ENCODE results near the gene MMP19. TPM values are rescaled to one million over a fixed set of nuclear protein-coding genes. Genes with fewer than 3 reads are reported as not detected.

The MMP19 gene
- total RNA-seq, 2 donors from 2014 or later = 0.40 to 2.1 TPM

- Histone ChIP-seq H3K9me3 (ENCODE audit: control insufficient read depth, low read length) (no peaks in the 10 kb centered on the region), H3K27ac (ENCODE audit: low read depth, low read length) (no peak overlapping the region), H3K9ac (ENCODE audit: extremely low read depth, low read length, poor library complexity, severe bottlenecking) (no peak overlapping the region), H3K36me3 (ENCODE audit: control insufficient read depth, insufficient read depth, low read length) (no peaks in the 10 kb centered on the region), H3K4me3 (ENCODE audit: low read length) (no peak overlapping the region), H3K4me1 (ENCODE audit: control insufficient read depth, insufficient read depth, low read length) (peaks cover 8% of the 10 kb centered on the region), H3K27me3 (ENCODE audit: control insufficient read depth, insufficient read depth, low read length, poor library complexity, severe bottlenecking) (no peaks in the 10 kb centered on the region)
- no peak for DNase-seq
- TF ChIP-seq CTCF (conservative IDR thresholded peaks at IDR 0.05) = no peak
- 92% methylated on average over 1 of the region's 1 CpG; no CpG with 5 or more reads in 1 of the 2 experiments for WGBS, 2 experiments (ENCODE audit: insufficient coverage in 1 of 2, insufficient read length in 1 of 2)
- H3K4me3 Mint-ChIP-seq = no peak overlapping the region
- peaks cover 9% of the 10 kb centered on the region for H3K4me1 Mint-ChIP-seq
- peaks cover 8% of the 10 kb centered on the region for H3K27me3 Mint-ChIP-seq (ENCODE audit: insufficient read depth)
- H3K9me3 Mint-ChIP-seq = no peaks in the 10 kb centered on the region
- H3K27ac Mint-ChIP-seq = no peak overlapping the region
- H3K36me3 Mint-ChIP-seq (ENCODE audit: low read depth) = no peaks in the 10 kb centered on the region
Observed at GRCh38 chr12:55850401-55850800, 7.7 kb upstream of the MMP19 start.

GRCh38 chr12:55849616-55850343 lies 7.0 kb upstream of the MMP19 start:
- Mint-ChIP-seq H3K4me1 (peaks cover 9% of the 10 kb centered on the region), H3K27me3 (ENCODE audit: insufficient read depth) (peaks cover 8% of the 10 kb centered on the region), H3K27ac (no peak overlapping the region), H3K36me3 (ENCODE audit: low read depth) (no peaks in the 10 kb centered on the region), H3K4me3 (no peak overlapping the region), H3K9me3 (no peaks in the 10 kb centered on the region)
- no peak for TF ChIP-seq CTCF (conservative IDR thresholded peaks at IDR 0.05)
- peaks cover 8% of the 10 kb centered on the region for H3K4me1 ChIP-seq (ENCODE audit: control insufficient read depth, insufficient read depth, low read length)
- H3K36me3 ChIP-seq (ENCODE audit: control insufficient read depth, insufficient read depth, low read length) = no peaks in the 10 kb centered on the region
- H3K27me3 ChIP-seq (ENCODE audit: control insufficient read depth, insufficient read depth, low read length, poor library complexity, severe bottlenecking) = no peaks in the 10 kb centered on the region
- 90 to 92% methylated on average over 6 to 7 of the region's 7 CpGs for whole genome bisulfite sequencing, 2 experiments (ENCODE audit: insufficient coverage in 1 of 2, insufficient read length in 1 of 2)
- no peaks in the 10 kb centered on the region for H3K9me3 ChIP-seq (ENCODE audit: control insufficient read depth, low read length)
- no peak overlapping the region for H3K9ac ChIP-seq (ENCODE audit: extremely low read depth, low read length, poor library complexity, severe bottlenecking)
- no peak overlapping the region for H3K4me3 ChIP-seq (ENCODE audit: low read length)
- H3K27ac ChIP-seq (ENCODE audit: low read depth, low read length) = no peak overlapping the region
- no peak for DNase-seq

GRCh38 chr12:55847603-55848291 lies 5.0 kb upstream of the MMP19 start:
- DNase-seq = no peak
- WGBS, 2 experiments (ENCODE audit: insufficient coverage in 1 of 2, insufficient read length in 1 of 2) = 90 to 92% methylated on average over 2 to 6 of the region's 6 CpGs
- Histone ChIP-seq H3K4me3 (ENCODE audit: low read length) (no peak overlapping the region), H3K36me3 (ENCODE audit: control insufficient read depth, insufficient read depth, low read length) (no peaks in the 10 kb centered on the region), H3K9ac (ENCODE audit: extremely low read depth, low read length, poor library complexity, severe bottlenecking) (no peak overlapping the region), H3K27ac (ENCODE audit: low read depth, low read length) (no peak overlapping the region), H3K27me3 (ENCODE audit: control insufficient read depth, insufficient read depth, low read length, poor library complexity, severe bottlenecking) (no peaks in the 10 kb centered on the region), H3K9me3 (ENCODE audit: control insufficient read depth, low read length) (no peaks in the 10 kb centered on the region), H3K4me1 (ENCODE audit: control insufficient read depth, insufficient read depth, low read length) (peaks cover 11% of the 10 kb centered on the region)
- no peaks in the 10 kb centered on the region for H3K9me3 Mint-ChIP-seq
- H3K4me1 Mint-ChIP-seq = peaks cover 13% of the 10 kb centered on the region
- peaks cover 8% of the 10 kb centered on the region for H3K27me3 Mint-ChIP-seq (ENCODE audit: insufficient read depth)
- no peak overlapping the region for H3K27ac Mint-ChIP-seq
- H3K4me3 Mint-ChIP-seq = no peak overlapping the region
- no peaks in the 10 kb centered on the region for H3K36me3 Mint-ChIP-seq (ENCODE audit: low read depth)
- TF ChIP-seq CTCF (conservative IDR thresholded peaks at IDR 0.05) = no peak
